ENCODE measurements around the gene PLXNA4.

Gene PLXNA4

GRCh38 chr7:132501956-132502355 lies 74.3 kb downstream of the PLXNA4 start:
- no peak for DNase-seq (ENCODE audit: insufficient read length, low spot score)
- FAIRE-seq, result no peak
- TF ChIP-seq POLR2A (IDR thresholded peaks at IDR 0.05; ENCODE audit: low read depth, low read length), result no peak

GRCh38 chr7:132500727-132501440 lies 75.4 kb downstream of the PLXNA4 start:
- no peak for FAIRE-seq
- no peak for TF ChIP-seq POLR2A (IDR thresholded peaks at IDR 0.05; ENCODE audit: low read depth, low read length)
- no peak for DNase-seq (ENCODE audit: insufficient read length, low spot score)

- no peak for TF ChIP-seq POLR2A (IDR thresholded peaks at IDR 0.05; ENCODE audit: low read depth, low read length)
- no peak for FAIRE-seq
- no peak for DNase-seq (ENCODE audit: insufficient read length, low spot score)
Observed at GRCh38 chr7:132499487-132499886, 76.8 kb downstream of the PLXNA4 start.

GRCh38 chr7:132499065-132499464 lies 77.2 kb downstream of the PLXNA4 start:
- DNase-seq (ENCODE audit: insufficient read length, low spot score) (no peak), FAIRE-seq (no peak)
- TF ChIP-seq POLR2A (IDR thresholded peaks at IDR 0.05; ENCODE audit: low read depth, low read length), result no peak

GRCh38 chr7:132498319-132498718 lies 78.0 kb downstream of the PLXNA4 start:
- TF ChIP-seq POLR2A (IDR thresholded peaks at IDR 0.05; ENCODE audit: low read depth, low read length), result no peak
- no peak for FAIRE-seq
- DNase-seq (ENCODE audit: insufficient read length, low spot score), result no peak

GRCh38 chr7:132497098-132497497 lies 79.2 kb downstream of the PLXNA4 start:
- no peak for FAIRE-seq
- no peak for TF ChIP-seq POLR2A (IDR thresholded peaks at IDR 0.05; ENCODE audit: low read depth, low read length)
- DNase-seq (ENCODE audit: insufficient read length, low spot score), result no peak

- FAIRE-seq (no peak), DNase-seq (ENCODE audit: insufficient read length, low spot score) (no peak)
- no peak for TF ChIP-seq POLR2A (IDR thresholded peaks at IDR 0.05; ENCODE audit: low read depth, low read length)
Observed at GRCh38 chr7:132495936-132496335, 80.3 kb downstream of the PLXNA4 start.

- no peak for FAIRE-seq
- no peak for DNase-seq (ENCODE audit: insufficient read length, low spot score)
- no peak for TF ChIP-seq POLR2A (IDR thresholded peaks at IDR 0.05; ENCODE audit: low read depth, low read length)
Observed at GRCh38 chr7:132494474-132494873, 81.8 kb downstream of the PLXNA4 start.

GRCh38 chr7:132492823-132493445 lies 83.3 kb downstream of the PLXNA4 start:
- FAIRE-seq (no peak), DNase-seq (ENCODE audit: insufficient read length, low spot score) (no peak)
- no peak for TF ChIP-seq POLR2A (IDR thresholded peaks at IDR 0.05; ENCODE audit: low read depth, low read length)

GRCh38 chr7:132491391-132491945 lies 84.8 kb downstream of the PLXNA4 start:
- DNase-seq (ENCODE audit: insufficient read length, low spot score) (no peak), FAIRE-seq (no peak)
- TF ChIP-seq POLR2A (IDR thresholded peaks at IDR 0.05; ENCODE audit: low read depth, low read length), result no peak

- no peak for TF ChIP-seq POLR2A (IDR thresholded peaks at IDR 0.05; ENCODE audit: low read depth, low read length)
- DNase-seq (ENCODE audit: insufficient read length, low spot score) (no peak), FAIRE-seq (no peak)
Observed at GRCh38 chr7:132490474-132490873, 85.8 kb downstream of the PLXNA4 start.

- DNase-seq (ENCODE audit: insufficient read length, low spot score), result no peak
- FAIRE-seq, result no peak
- no peak for TF ChIP-seq POLR2A (IDR thresholded peaks at IDR 0.05; ENCODE audit: low read depth, low read length)
Observed at GRCh38 chr7:132489776-132490237, 86.5 kb downstream of the PLXNA4 start.

- FAIRE-seq (no peak), DNase-seq (ENCODE audit: insufficient read length, low spot score) (no peak)
- no peak for TF ChIP-seq POLR2A (IDR thresholded peaks at IDR 0.05; ENCODE audit: low read depth, low read length)
Observed at GRCh38 chr7:132488634-132489302, 87.5 kb downstream of the PLXNA4 start.

GRCh38 chr7:132486274-132486610 lies 90.0 kb downstream of the PLXNA4 start:
- TF ChIP-seq POLR2A (IDR thresholded peaks at IDR 0.05; ENCODE audit: low read depth, low read length), result no peak
- FAIRE-seq, result no peak
- no peak for DNase-seq (ENCODE audit: insufficient read length, low spot score)

All from H54 (cell line).